Astrocyte of the cerebellum (primary cell): Measurements from ENCODE around the gene AMDHD1.
"Not testable (repeated sequence)": the region's sequence is repeated elsewhere in the genome, so short reads cannot be mapped to it uniquely, and the experiment has no call there.

Source experiments
- DNase-seq: peaks from one replicate; pipeline ENCODE4 v3.0.0-alpha.2; 2011; ENCODE audit warnings: low read depth
- H3K4me3 ChIP-seq: 2 replicates; pipeline ENCODE4 v1.5.1; 2011; ENCODE audit warnings: mild to moderate bottlenecking, low read depth, low read length, moderate library complexity
- CTCF ChIP-seq: IDR thresholded peaks from 2 replicates; pipeline ENCODE4 v1.5.1; 2012; ENCODE audit warnings: low read length, low read depth, moderate library complexity, mild to moderate bottlenecking; ENCODE audit errors: missing control alignments
- in situ Hi-C: cut with HindIII; loops from 2 replicates; pipeline ENCODE4 v1.10.0; 2017; ENCODE audit warnings: low sequenced_read_pairs

Gene AMDHD1

DNA sequence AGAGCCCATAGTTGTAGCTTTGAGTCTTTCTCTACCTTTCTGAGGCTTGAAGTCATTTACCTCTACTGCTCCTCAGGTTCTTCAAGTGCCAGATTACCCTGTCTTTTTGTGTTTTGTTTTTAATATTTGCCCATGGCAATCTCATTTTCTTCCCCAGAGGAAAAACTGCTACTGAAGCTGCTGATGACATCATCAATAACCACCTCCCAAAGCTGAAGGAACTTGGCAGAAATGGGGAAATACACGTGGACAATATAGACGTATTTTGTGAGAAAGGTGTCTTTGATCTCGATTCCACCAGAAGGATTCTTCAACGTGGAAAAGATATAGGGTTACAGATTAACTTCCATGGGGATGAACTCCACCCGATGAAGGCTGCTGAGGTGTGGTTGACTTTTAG is 17.1 kb downstream of the AMDHD1 start:
- in situ Hi-C loops: no loop called here
- no peak for TF ChIP-seq CTCF
- DNase-seq: no peak
- no peak overlapping the region for H3K4me3 ChIP-seq

DNA sequence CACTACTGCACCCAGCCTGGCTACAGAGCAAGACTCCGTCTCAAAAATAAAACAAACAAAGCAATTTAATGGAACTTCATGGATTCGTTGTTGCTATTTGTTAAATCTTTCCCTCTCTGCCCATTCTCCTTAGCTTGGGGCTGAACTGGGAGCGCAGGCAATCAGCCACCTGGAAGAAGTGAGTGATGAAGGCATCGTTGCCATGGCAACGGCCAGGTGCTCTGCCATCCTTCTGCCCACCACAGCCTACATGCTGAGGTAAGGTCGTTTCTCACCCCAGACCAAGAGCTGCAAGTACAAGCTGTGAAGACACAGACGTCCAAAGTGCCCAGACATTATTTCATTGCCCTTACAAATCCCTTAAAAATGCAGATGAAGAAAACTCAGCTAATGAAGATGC is 19.1 kb downstream of the AMDHD1 start:
- no peak for TF ChIP-seq CTCF
- H3K4me3 ChIP-seq: no peak overlapping the region
- DNase-seq: no peak
- in situ Hi-C loops: no loop called here

DNA sequence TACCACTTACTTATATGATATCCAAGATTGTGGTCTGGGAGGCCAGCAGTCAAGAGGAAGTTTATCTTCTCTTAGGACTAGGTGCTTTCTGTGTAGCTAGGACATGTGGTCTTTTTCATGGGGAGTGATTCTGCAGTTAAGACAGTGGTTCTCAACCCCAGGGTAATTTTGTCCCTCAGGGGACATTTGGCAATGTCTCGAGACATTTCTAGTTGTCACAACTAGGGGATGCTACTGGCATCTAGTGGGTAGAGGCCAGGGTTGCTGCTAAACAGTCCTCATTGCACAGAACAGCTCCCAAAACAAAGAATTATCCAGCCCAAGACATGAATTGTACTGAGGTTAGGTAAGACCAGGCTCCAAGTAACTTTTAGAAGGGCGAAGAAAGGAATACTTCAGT is 20.0 kb downstream of the AMDHD1 start:
- TF ChIP-seq CTCF: no peak
- DNase-seq: no peak
- no peak overlapping the region for H3K4me3 ChIP-seq
- in situ Hi-C loops: no loop called here

DNA sequence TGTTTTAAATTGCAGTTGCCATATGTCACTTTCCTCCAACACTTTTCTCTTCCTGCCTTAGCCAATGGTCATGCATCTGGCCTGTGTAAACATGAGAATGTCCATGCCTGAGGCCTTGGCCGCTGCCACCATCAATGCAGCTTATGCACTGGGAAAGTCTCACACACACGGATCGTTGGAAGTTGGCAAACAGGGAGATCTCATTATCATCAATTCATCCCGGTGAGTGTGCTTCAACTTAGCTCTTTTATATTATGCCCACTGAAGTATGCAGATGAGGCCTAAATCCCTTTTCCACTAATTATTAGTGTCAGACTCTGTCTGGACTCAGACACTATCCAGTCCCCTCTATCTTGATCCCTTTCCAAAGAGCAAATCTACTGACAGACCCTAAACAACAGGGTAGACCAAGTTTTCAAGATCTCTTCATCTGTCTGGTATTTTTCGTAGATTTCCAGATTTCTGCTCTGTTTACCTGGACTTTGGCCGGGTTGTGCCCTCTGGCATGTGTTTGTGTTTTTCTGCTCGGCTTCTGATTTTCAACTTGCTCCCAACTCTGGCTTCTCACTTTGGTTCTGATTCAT is 23.2 kb downstream of the AMDHD1 start:
- H3K4me3 ChIP-seq: no peak overlapping the region
- in situ Hi-C loops: no loop called here
- DNase-seq: no peak
- no peak for TF ChIP-seq CTCF

- TF ChIP-seq CTCF: no peak
- in situ Hi-C loops: no loop called here
- DNase-seq: no peak
- no peak overlapping the region for H3K4me3 ChIP-seq
Measured at GRCh38 chr12:95967301-95967700, 24.2 kb downstream of the AMDHD1 start.

DNA sequence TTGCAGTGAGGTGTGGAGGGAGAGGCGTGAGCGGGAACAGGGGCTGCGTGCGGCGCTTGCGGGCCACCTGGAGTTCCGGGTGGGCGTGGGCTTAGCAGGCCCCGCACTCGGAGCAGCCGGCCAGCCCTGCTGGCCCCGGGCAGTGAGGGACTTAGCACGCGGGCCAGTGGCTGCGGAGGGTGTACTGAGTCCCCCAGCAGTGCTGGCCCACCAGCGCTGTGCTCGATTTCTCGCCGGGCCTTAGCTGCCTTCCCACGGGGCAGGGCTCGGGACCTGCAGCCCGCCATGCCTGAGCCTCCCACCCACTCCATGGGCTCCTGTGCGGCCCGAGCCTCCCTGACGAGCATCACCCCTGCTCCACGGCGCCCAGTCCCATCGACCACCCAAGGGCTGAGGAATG is 26.0 kb downstream of the AMDHD1 start:
- H3K4me3 ChIP-seq, DNase-seq, in situ Hi-C loops: not testable (repeated sequence)

DNA sequence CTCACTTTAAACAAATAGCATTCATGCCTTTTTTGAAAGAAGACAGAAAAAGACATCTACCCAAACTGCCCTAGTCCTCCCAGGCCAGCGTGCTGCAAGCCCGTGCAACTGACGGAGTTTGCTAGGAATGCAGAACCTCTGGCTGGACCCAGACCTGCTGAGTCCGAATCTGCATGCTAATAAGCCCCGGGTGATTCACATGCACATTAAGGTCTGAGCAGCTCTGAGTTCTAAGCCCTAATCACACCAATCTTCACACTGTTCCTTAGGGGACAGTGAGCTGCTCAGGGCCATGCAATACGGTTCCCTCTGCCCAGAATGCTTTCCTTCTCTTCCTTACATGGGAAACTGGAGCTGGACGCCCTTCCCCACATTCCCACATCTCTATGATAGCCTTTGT is 27.8 kb downstream of the AMDHD1 start:
- no peak for TF ChIP-seq CTCF
- no peak overlapping the region for H3K4me3 ChIP-seq
- in situ Hi-C loops: no loop called here
- no peak for DNase-seq
